Measurements from ENCODE around the gene EML4.
"Not testable (repeated sequence)": the region's sequence is repeated elsewhere in the genome, so short reads cannot be mapped to it uniquely, and the experiment has no call there.

The EML4 gene

GRCh38 chr2:42170619-42171395 lies 1.7 kb downstream of the EML4 start:
- DNase-seq (ENCODE audit: low read depth in 2 of 3, low spot score in 1 of 3), result no peak

GRCh38 chr2:42171396-42171980 lies 2.3 kb downstream of the EML4 start:
- DNase-seq (ENCODE audit: low read depth in 2 of 3, low spot score in 1 of 3), result peak in 1 of 3 donors; percentile 21

- no peak for DNase-seq (ENCODE audit: low read depth in 2 of 3, low spot score in 1 of 3)
These were observed 2.9 kb downstream of the EML4 start for GRCh38 chr2:42172020-42172419.

- DNase-seq (ENCODE audit: low read depth in 2 of 3, low spot score in 1 of 3), result no peak
These were observed 3.4 kb downstream of the EML4 start for GRCh38 chr2:42172566-42172965.

GRCh38 chr2:42173467-42173866 lies 4.3 kb downstream of the EML4 start:
- DNase-seq (ENCODE audit: low read depth in 2 of 3, low spot score in 1 of 3), result not testable (repeated sequence)

GRCh38 chr2:42176992-42177738 lies 8.0 kb downstream of the EML4 start:
- DNase-seq (ENCODE audit: low read depth in 2 of 3, low spot score in 1 of 3), result no peak

GRCh38 chr2:42178335-42178734 lies 9.2 kb downstream of the EML4 start:
- DNase-seq (ENCODE audit: low read depth in 2 of 3, low spot score in 1 of 3), result no peak

GRCh38 chr2:42180300-42180699 lies 11.1 kb downstream of the EML4 start:
- no peak for DNase-seq (ENCODE audit: low read depth in 2 of 3, low spot score in 1 of 3)

- DNase-seq (ENCODE audit: low read depth in 2 of 3, low spot score in 1 of 3), result no peak
These were observed 13.6 kb downstream of the EML4 start for GRCh38 chr2:42182654-42183308.

GRCh38 chr2:42183775-42184174 lies 14.6 kb downstream of the EML4 start:
- no peak for DNase-seq (ENCODE audit: low read depth in 2 of 3, low spot score in 1 of 3)

- no peak for DNase-seq (ENCODE audit: low read depth in 2 of 3, low spot score in 1 of 3)
These were observed 15.2 kb downstream of the EML4 start for GRCh38 chr2:42184346-42184745.

GRCh38 chr2:42185220-42185921 lies 16.2 kb downstream of the EML4 start:
- no peak for DNase-seq (ENCODE audit: low read depth in 2 of 3, low spot score in 1 of 3)

GRCh38 chr2:42186366-42186765 lies 17.2 kb downstream of the EML4 start:
- DNase-seq (ENCODE audit: low read depth in 2 of 3, low spot score in 1 of 3), result no peak

- DNase-seq (ENCODE audit: low read depth in 2 of 3, low spot score in 1 of 3), result no peak
These were observed 17.9 kb downstream of the EML4 start for GRCh38 chr2:42186945-42187632.

GRCh38 chr2:42187886-42188285 lies 18.7 kb downstream of the EML4 start:
- no peak for DNase-seq (ENCODE audit: low read depth in 2 of 3, low spot score in 1 of 3)

- no peak for DNase-seq (ENCODE audit: low read depth in 2 of 3, low spot score in 1 of 3)
These were observed 20.0 kb downstream of the EML4 start for GRCh38 chr2:42189235-42189566.

GRCh38 chr2:42190191-42190590 lies 21.0 kb downstream of the EML4 start:
- no peak for DNase-seq (ENCODE audit: low read depth in 2 of 3, low spot score in 1 of 3)

- no peak for DNase-seq (ENCODE audit: low read depth in 2 of 3, low spot score in 1 of 3)
These were observed 22.3 kb downstream of the EML4 start for GRCh38 chr2:42191285-42192009.

- DNase-seq (ENCODE audit: low read depth in 2 of 3, low spot score in 1 of 3), result no peak
These were observed 22.8 kb downstream of the EML4 start for GRCh38 chr2:42192010-42192373.

All from stimulated activated CD4-positive, alpha-beta T cell treated with anti-CD3 and anti-CD28 coated beads, Interleukin-12 subunit alpha, Interleukin-12 subunit beta, amount 100 ng/mL, for 48 hours (primary cell).